Inflammatory macrophage treated with lipopolysaccharide for 1 hour (primary cell): Measurements from ENCODE around the gene LRP2BP.
"Not testable (repeated sequence)": the region's sequence is repeated elsewhere in the genome, so short reads cannot be mapped to it uniquely, and the experiment has no call there.

Source experiments
- DNase-seq, 2 donors: peaks; one replicate each; pipeline ENCODE4 v3.0.0-alpha.2; 2020 to 2022

LRP2BP gene

GRCh38 chr4:185358959-185359358 is 36.8 kb downstream of the LRP2BP start:
- DNase-seq: no peak

- DNase-seq: no peak
Observed at GRCh38 chr4:185358514-185358913, 37.2 kb downstream of the LRP2BP start.

- no peak for DNase-seq
Observed at GRCh38 chr4:185357733-185358440, 37.8 kb downstream of the LRP2BP start.

- DNase-seq: no peak
Observed at GRCh38 chr4:185357211-185357610, 38.5 kb downstream of the LRP2BP start.

GRCh38 chr4:185352741-185353140 is 43.0 kb downstream of the LRP2BP start:
- DNase-seq: no peak

GRCh38 chr4:185352202-185352601 is 43.5 kb downstream of the LRP2BP start:
- DNase-seq: no peak

- no peak for DNase-seq
Observed at GRCh38 chr4:185351691-185352090, 44.0 kb downstream of the LRP2BP start.

GRCh38 chr4:185346975-185347601 is 48.6 kb downstream of the LRP2BP start:
- no peak for DNase-seq

- DNase-seq: no peak
Observed at GRCh38 chr4:185344743-185345538, 50.8 kb downstream of the LRP2BP start.

GRCh38 chr4:185343726-185344581 is 51.8 kb downstream of the LRP2BP start:
- DNase-seq: no peak

GRCh38 chr4:185341841-185342240 is 53.9 kb downstream of the LRP2BP start:
- no peak for DNase-seq

GRCh38 chr4:185341377-185341776 is 54.3 kb downstream of the LRP2BP start:
- no peak for DNase-seq

- no peak for DNase-seq
Observed at GRCh38 chr4:185339941-185340340, 55.8 kb downstream of the LRP2BP start.

GRCh38 chr4:185335579-185335978 is 60.1 kb downstream of the LRP2BP start:
- DNase-seq: no peak

GRCh38 chr4:185334326-185334725 is 61.4 kb downstream of the LRP2BP start:
- DNase-seq: no peak

- DNase-seq: no peak
Observed at GRCh38 chr4:185332575-185333464, 62.9 kb downstream of the LRP2BP start.

GRCh38 chr4:185329879-185330510 is 65.7 kb downstream of the LRP2BP start:
- not testable (repeated sequence) for DNase-seq

GRCh38 chr4:185328586-185328985 is 67.1 kb downstream of the LRP2BP start:
- DNase-seq: no peak

- DNase-seq: not testable (repeated sequence)
Observed at GRCh38 chr4:185325721-185326120, 70.0 kb downstream of the LRP2BP start.

GRCh38 chr4:185324361-185324760 is 71.4 kb downstream of the LRP2BP start:
- DNase-seq: not testable (repeated sequence)

- no peak for DNase-seq
Observed at GRCh38 chr4:185323606-185324005, 72.1 kb downstream of the LRP2BP start.
